HG02884 (cell line): ENCODE results near the gene CREBBP.

Experiments
- ATAC-seq: cut with Tn5 transposase; IDR thresholded peaks from one replicate; pipeline ENCODE4 v1.9.1; 2021; ENCODE audit warnings: mild to moderate bottlenecking, moderate library complexity; ENCODE audit not compliant: unreplicated experiment

CREBBP gene

GRCh38 chr16:3857189-3858043, 23.1 kb downstream of the CREBBP start:
- no peak for ATAC-seq

GRCh38 chr16:3856367-3857141, 24.0 kb downstream of the CREBBP start:
- no peak for ATAC-seq

GRCh38 chr16:3854750-3855541, 25.6 kb downstream of the CREBBP start:
- ATAC-seq, result no peak

GRCh38 chr16:3850544-3850899, 30.0 kb downstream of the CREBBP start:
- ATAC-seq, result no peak

GRCh38 chr16:3849751-3850543, 30.6 kb downstream of the CREBBP start:
- no peak for ATAC-seq

- no peak for ATAC-seq
These were observed 33.9 kb downstream of the CREBBP start for GRCh38 chr16:3846595-3847091.

GRCh38 chr16:3846087-3846486, 34.4 kb downstream of the CREBBP start:
- ATAC-seq, result no peak

- no peak for ATAC-seq
These were observed 37.5 kb downstream of the CREBBP start for GRCh38 chr16:3842994-3843393.

- ATAC-seq, result no peak
These were observed 38.6 kb downstream of the CREBBP start for GRCh38 chr16:3841729-3842508.

GRCh38 chr16:3839402-3840184, 40.9 kb downstream of the CREBBP start:
- ATAC-seq, result no peak

- ATAC-seq, result no peak
These were observed 41.7 kb downstream of the CREBBP start for GRCh38 chr16:3838600-3839401.

- ATAC-seq, result no peak
These were observed 42.5 kb downstream of the CREBBP start for GRCh38 chr16:3837851-3838586.

GRCh38 chr16:3836641-3837040, 43.9 kb downstream of the CREBBP start:
- no peak for ATAC-seq

GRCh38 chr16:3835089-3835602, 45.4 kb downstream of the CREBBP start:
- no peak for ATAC-seq

GRCh38 chr16:3832668-3833067, 47.8 kb downstream of the CREBBP start:
- no peak for ATAC-seq

- ATAC-seq, result no peak
These were observed 49.8 kb downstream of the CREBBP start for GRCh38 chr16:3830625-3831254.
